AG04450 (cell line): ENCODE results near the gene JAM3. TPM values are rescaled to one million over a fixed set of nuclear protein-coding genes. Genes with fewer than 3 reads are reported as not detected.

ENCODE experiments used
- CTCF ChIA-PET: fragments of 300-600, 350-600 bp; formaldehyde crosslinking; extraction: SDS; loops from one replicate; lab custom pipeline; 2022; ENCODE audit warnings: antibody characterized with exemption, inconsistent platforms; lab: Charles Lee
- POLR2A ChIA-PET: fragments of 350-600 bp; formaldehyde crosslinking; extraction: SDS; loops from one replicate; lab custom pipeline; 2021; ENCODE audit warnings: antibody characterized with exemption, inconsistent platforms; lab: Yijun Ruan, JAX
- DNase-seq: peaks from one replicate; pipeline ENCODE4 v3.0.0-alpha.2; 2011; ENCODE audit warnings: low read depth, low spot score
- H3K27ac ChIP-seq: one replicate; pipeline ENCODE4 v1.5.1; 2012; ENCODE audit warnings: low read depth, low read length, control low read depth
- H3K27me3 ChIP-seq: one replicate; pipeline ENCODE4 v1.6.0; 2012; ENCODE audit warnings: low read length; ENCODE audit not compliant: control insufficient read depth, insufficient read depth
- H3K4me3 ChIP-seq: 2 replicates; pipeline ENCODE4 v1.5.1; 2011; ENCODE audit warnings: mild to moderate bottlenecking, low read depth, low read length, control low read depth
- H3K9me3 ChIP-seq: 2 replicates; pipeline ENCODE4 v1.5.1; 2012; ENCODE audit warnings: low read length; ENCODE audit not compliant: control insufficient read depth, insufficient read depth
- CTCF ChIP-seq: IDR thresholded peaks from 2 replicates; pipeline ENCODE4 v1.5.1; 2011; ENCODE audit warnings: low read depth, low read length, control low read depth, inconsistent platforms
- polyA plus RNA-seq: library from polyadenylated mRNA; depleted of rRNA; stranded (reverse); fragments of >200 nt; gene quantifications from 2 replicates; pipeline ENCODE4 v1.2.3, GENCODE V29; 2011

The JAM3 gene
- polyA plus RNA-seq, 1 experiment: 79.6 TPM

- no peak for DNase-seq
- POLR2A ChIA-PET: interaction anchor here (0.7 to 1.3 kb wide), 4 partner anchors 9 to 152 kb away, joined by 3 to 5 read pairs (median 3); partner anchors contain the start of gene JAM3
- TF ChIP-seq CTCF: no peak
- no peaks in the 10 kb centered on the region for H3K9me3 ChIP-seq
- CTCF ChIA-PET: interaction anchor here (0.6 to 6.2 kb wide), 7 partner anchors 9 to 119 kb away, joined by 3 to 133 read pairs (median 5); no protein-coding TSS in a partner anchor
- peak overlapping the region; percentile 25 for H3K4me3 ChIP-seq
- no peaks in the 10 kb centered on the region for H3K27me3 ChIP-seq
- H3K27ac ChIP-seq: peak overlapping the region; percentile 73
Measured at GRCh38 chr11:134046681-134047449, 22.0 kb upstream of the JAM3 start.

- CTCF ChIA-PET: interaction anchor here (0.6 to 6.2 kb wide), 8 partner anchors 9 to 120 kb away, joined by 3 to 133 read pairs (median 4); no protein-coding TSS in a partner anchor
- peak; percentile 69 for DNase-seq
- Histone ChIP-seq H3K27ac (peak overlapping the region; percentile 73), H3K27me3 (no peaks in the 10 kb centered on the region), H3K4me3 (no peak overlapping the region; the same call in none of the 2 replicates), H3K9me3 (no peaks in the 10 kb centered on the region)
- no peak for TF ChIP-seq CTCF
- POLR2A ChIA-PET: interaction anchor here (0.7 to 1.3 kb wide), 5 partner anchors 8 to 152 kb away, joined by 3 to 5 read pairs (median 3); partner anchors contain the start of gene JAM3
Measured at GRCh38 chr11:134047586-134047999, 21.3 kb upstream of the JAM3 start.

- H3K27ac ChIP-seq: no peak overlapping the region
- no peaks in the 10 kb centered on the region for H3K27me3 ChIP-seq
- H3K4me3 ChIP-seq: no peak overlapping the region
- H3K9me3 ChIP-seq: no peaks in the 10 kb centered on the region
- POLR2A ChIA-PET: interaction anchor here (0.7 to 1.3 kb wide), 4 partner anchors 9 to 21 kb away, joined by 3 to 5 read pairs (median 4); partner anchors contain the start of gene JAM3
- CTCF ChIA-PET: interaction anchor here (0.9 to 6.2 kb wide), 7 partner anchors 13 to 178 kb away, joined by 3 to 133 read pairs (median 4); no protein-coding TSS in a partner anchor
- no peak for DNase-seq
- TF ChIP-seq CTCF: no peak
Measured at GRCh38 chr11:134048028-134048427, 20.8 kb upstream of the JAM3 start.

- no peaks in the 10 kb centered on the region for H3K9me3 ChIP-seq
- TF ChIP-seq CTCF: no peak
- POLR2A ChIA-PET: no interaction called here
Measured at GRCh38 chr11:134049303-134049702, 19.6 kb upstream of the JAM3 start.

More at GRCh38 chr11:134049303-134049702, 19.6 kb upstream of the JAM3 start:
- Histone ChIP-seq H3K4me3 (no peak overlapping the region), H3K27ac (no peak overlapping the region), H3K27me3 (no peaks in the 10 kb centered on the region)
- DNase-seq: no peak
- CTCF ChIA-PET: interaction anchor here (2.4 to 6.2 kb wide), 3 partner anchors 12 to 92 kb away, joined by 53 to 133 read pairs (median 59); no protein-coding TSS in a partner anchor
